Endodermal cell (in vitro differentiated cells): ENCODE results near the gene SEC22A. TPM values are rescaled to one million over a fixed set of nuclear protein-coding genes. Genes with fewer than 3 reads are reported as not detected.
A peak's percentile ranks its signal among the peaks of the same experiment; 100 is the strongest.

ENCODE experiments used
- DNase-seq: peaks from one replicate; pipeline ENCODE4 v3.0.0-alpha.2; 2017
- H3K27ac ChIP-seq: 2 replicates; pipeline ENCODE4 v1.5.1; 2013; ENCODE audit warnings: mild to moderate bottlenecking, low read depth, low read length, moderate library complexity
- H3K27me3 ChIP-seq: 2 replicates; pipeline ENCODE4 v1.6.1; 2013; ENCODE audit warnings: mild to moderate bottlenecking, low read length, moderate library complexity; ENCODE audit not compliant: insufficient read depth, control insufficient read depth, poor library complexity, severe bottlenecking
- H3K36me3 ChIP-seq: 2 replicates; pipeline ENCODE4 v1.7.0; 2013; ENCODE audit warnings: mild to moderate bottlenecking, low read length, moderate library complexity; ENCODE audit not compliant: control insufficient read depth, insufficient read depth
- H3K4me1 ChIP-seq: one replicate; pipeline ENCODE4 v1.7.0; 2013; ENCODE audit warnings: low read length; ENCODE audit not compliant: control insufficient read depth, insufficient read depth
- H3K4me3 ChIP-seq: 2 replicates; pipeline ENCODE4 v1.5.1; 2013; ENCODE audit warnings: mild to moderate bottlenecking, low read length, moderate library complexity
- H3K9ac ChIP-seq: 2 replicates; pipeline ENCODE4 v1.6.1; 2013; ENCODE audit warnings: mild to moderate bottlenecking, low read length, moderate library complexity; ENCODE audit not compliant: poor library complexity, severe bottlenecking; ENCODE audit errors: extremely low read depth
- H3K9me3 ChIP-seq: 2 replicates; pipeline ENCODE4 v1.6.1; 2013; ENCODE audit warnings: mild to moderate bottlenecking, low read length, moderate library complexity; ENCODE audit not compliant: control insufficient read depth
- H3K27ac Mint-ChIP-seq: 2 replicates; pipeline ENCODE4 v1.8.0; 2020; ENCODE audit warnings: mixed read lengths
- H3K27me3 Mint-ChIP-seq: 2 replicates; pipeline ENCODE4 v1.8.0; 2021; ENCODE audit warnings: mild to moderate bottlenecking, mixed read lengths; ENCODE audit not compliant: insufficient read depth
- H3K36me3 Mint-ChIP-seq: 2 replicates; pipeline ENCODE4 v1.8.0; 2020; ENCODE audit warnings: low read depth, mixed read lengths
- H3K4me1 Mint-ChIP-seq: 2 replicates; pipeline ENCODE4 v1.8.0; 2020; ENCODE audit warnings: mixed read lengths
- H3K4me3 Mint-ChIP-seq: 2 replicates; pipeline ENCODE4 v1.8.0; 2020; ENCODE audit warnings: mild to moderate bottlenecking, moderate library complexity, mixed read lengths
- H3K9me3 Mint-ChIP-seq: 2 replicates; pipeline ENCODE4 v1.8.0; 2020; ENCODE audit warnings: mild to moderate bottlenecking, mixed read lengths
- CTCF ChIP-seq: fragments of 200-600 bp; sonication (generic); conservative IDR thresholded peaks from 2 replicates; pipeline ENCODE4 v1.5.0; 2021; ENCODE audit warnings: antibody characterized with exemption, mild to moderate bottlenecking
- WGBS, 2 experiments: methylation state at CpG; one replicate each; pipeline versions ENCODE4 v1.1.5 to v1.1.7; 2013; ENCODE audit warnings: missing lambda C conversion rate in 2 of 2, mixed read lengths in 1 of 2; ENCODE audit not compliant: insufficient coverage in 1 of 2, insufficient read length in 1 of 2; 5-methylcytosine and 5-hydroxymethylcytosine counted together
- total RNA-seq, 2 donors: library from RNA; stranded (reverse); fragmentation: NEBNext Ultra II Directional in 1 of 2; extraction: Animal tissue kit (Norgen Biotek cat#: 25700) in 1 of 2; gene quantifications; 2 replicates in 1 of 2; 3 replicates in 1 of 2; pipeline ENCODE4 v1.2.1, GENCODE V29; 2021

Gene SEC22A
- total RNA-seq, 2 donors from 2014 or later: 19.5 to 21.8 TPM

GRCh38 chr3:123284399-123285010 is 82.8 kb downstream of the SEC22A start:
- 93 to 94% methylated on average over 14 to 18 of the region's 18 CpGs for WGBS, 2 experiments
- H3K27ac ChIP-seq: no peak overlapping the region

GRCh38 chr3:123285066-123285465 is 83.3 kb downstream of the SEC22A start:
- TF ChIP-seq CTCF: no peak
- Mint-ChIP-seq H3K9me3 (no peaks in the 10 kb centered on the region), H3K4me3 (no peak overlapping the region), H3K27me3 (no peaks in the 10 kb centered on the region), H3K36me3 (peaks cover 15% of the 10 kb centered on the region), H3K27ac (no peak overlapping the region), H3K4me1 (peaks cover 3% of the 10 kb centered on the region)
- no peaks in the 10 kb centered on the region for H3K36me3 ChIP-seq
- no peak overlapping the region for H3K4me3 ChIP-seq
- no peak overlapping the region for H3K9ac ChIP-seq
- H3K27me3 ChIP-seq: no peaks in the 10 kb centered on the region
- H3K27ac ChIP-seq: no peak overlapping the region
- peak; percentile 10 for DNase-seq
- WGBS, 2 experiments: 84 to 86% methylated on average over 8 to 9 of the region's 9 CpGs
- no peaks in the 10 kb centered on the region for H3K4me1 ChIP-seq
- H3K9me3 ChIP-seq: no peaks in the 10 kb centered on the region

More at GRCh38 chr3:123284399-123285010, 82.8 kb downstream of the SEC22A start:
- Histone ChIP-seq H3K27me3 (no peaks in the 10 kb centered on the region), H3K4me1 (no peaks in the 10 kb centered on the region), H3K36me3 (no peaks in the 10 kb centered on the region), H3K9ac (no peak overlapping the region), H3K4me3 (no peak overlapping the region), H3K9me3 (no peaks in the 10 kb centered on the region)
- Mint-ChIP-seq H3K4me1 (peaks cover 3% of the 10 kb centered on the region), H3K9me3 (no peaks in the 10 kb centered on the region), H3K27me3 (no peaks in the 10 kb centered on the region), H3K27ac (no peak overlapping the region), H3K36me3 (peaks cover 9% of the 10 kb centered on the region), H3K4me3 (no peak overlapping the region)
- TF ChIP-seq CTCF: no peak
- DNase-seq: peak; percentile 24

- DNase-seq: peak; percentile 12
- H3K4me3 Mint-ChIP-seq: no peak overlapping the region
- no peak overlapping the region for H3K4me3 ChIP-seq
- H3K27ac Mint-ChIP-seq: no peak overlapping the region
- H3K9ac ChIP-seq: no peak overlapping the region
- peaks cover 18% of the 10 kb centered on the region for H3K36me3 Mint-ChIP-seq
- no peaks in the 10 kb centered on the region for H3K9me3 ChIP-seq
- no peak for TF ChIP-seq CTCF
- H3K4me1 Mint-ChIP-seq: no peaks in the 10 kb centered on the region
- H3K4me1 ChIP-seq: no peaks in the 10 kb centered on the region
- H3K36me3 ChIP-seq: no peaks in the 10 kb centered on the region
- no peak overlapping the region for H3K27ac ChIP-seq
- H3K27me3 ChIP-seq: no peaks in the 10 kb centered on the region
- H3K27me3 Mint-ChIP-seq: no peaks in the 10 kb centered on the region
- no peaks in the 10 kb centered on the region for H3K9me3 Mint-ChIP-seq
- 91 to 100% methylated on average over 1 to 4 of the region's 4 CpGs for WGBS, 2 experiments
Observed at GRCh38 chr3:123285479-123285878, 83.7 kb downstream of the SEC22A start.
